Astrocyte (in vitro differentiated cells and primary cell): ENCODE measurements around the gene SDK1. TPM values are rescaled to one million over a fixed set of nuclear protein-coding genes. Genes with fewer than 3 reads are reported as not detected.
A peak's percentile ranks its signal among the peaks of the same experiment; 100 is the strongest.

Experiments
- DNase-seq: peaks from one replicate; pipeline ENCODE4 v3.0.0-alpha.2; 2010; ENCODE audit warnings: low read depth
- FAIRE-seq: peaks from 2 replicates; lab custom pipeline; 2011; peaks lifted over from hg19 to GRCh38; lab: Jason Lieb, UNC
- H2AFZ ChIP-seq: 2 replicates; pipeline ENCODE4 v1.6.0; 2012; ENCODE audit warnings: low read depth, low read length, inconsistent platforms
- H3K27ac ChIP-seq: 2 replicates; pipeline ENCODE4 v1.5.1; 2011; ENCODE audit warnings: low read depth, low read length, inconsistent platforms
- H3K27me3 ChIP-seq: 2 replicates; pipeline ENCODE4 v1.6.0; 2011; ENCODE audit warnings: low read length, inconsistent platforms; ENCODE audit not compliant: insufficient read depth
- H3K36me3 ChIP-seq: 2 replicates; pipeline ENCODE4 v1.5.1; 2011; ENCODE audit warnings: low read length, inconsistent platforms; ENCODE audit not compliant: insufficient read depth
- H3K4me1 ChIP-seq: 2 replicates; pipeline ENCODE4 v1.5.1; 2011; ENCODE audit warnings: low read length, inconsistent platforms; ENCODE audit not compliant: insufficient read depth
- H3K4me2 ChIP-seq: 2 replicates; pipeline ENCODE4 v1.6.0; 2012; ENCODE audit warnings: low read length, inconsistent platforms
- H3K4me3 ChIP-seq: 2 replicates; pipeline ENCODE4 v1.5.1; 2011; ENCODE audit warnings: low read depth, mild to moderate bottlenecking, low read length, inconsistent platforms; ENCODE audit not compliant: insufficient read depth
- H3K79me2 ChIP-seq: 2 replicates; pipeline ENCODE4 v1.6.0; 2012; ENCODE audit warnings: mild to moderate bottlenecking, low read length, inconsistent platforms; ENCODE audit not compliant: insufficient read depth
- H3K9ac ChIP-seq: 2 replicates; pipeline ENCODE4 v1.6.0; 2012; ENCODE audit warnings: mild to moderate bottlenecking, low read length, inconsistent platforms
- H3K9me3 ChIP-seq: 2 replicates; pipeline ENCODE4 v1.5.1; 2012; ENCODE audit warnings: low read depth, mild to moderate bottlenecking, low read length, inconsistent platforms; ENCODE audit not compliant: insufficient read depth
- H4K20me1 ChIP-seq: 2 replicates; pipeline ENCODE4 v1.6.0; 2012; ENCODE audit warnings: low read length, inconsistent platforms; ENCODE audit not compliant: insufficient read depth
- H3K27ac Mint-ChIP-seq: one replicate; pipeline ENCODE4 v1.8.0; 2021; ENCODE audit warnings: mild to moderate bottlenecking, mixed read lengths; ENCODE audit not compliant: unreplicated experiment
- H3K27me3 Mint-ChIP-seq: one replicate; pipeline ENCODE4 v1.8.0; 2021; ENCODE audit warnings: low read depth, mixed read lengths; ENCODE audit not compliant: unreplicated experiment
- H3K36me3 Mint-ChIP-seq: one replicate; pipeline ENCODE4 v1.8.0; 2021; ENCODE audit warnings: low read depth, mixed read lengths; ENCODE audit not compliant: unreplicated experiment
- H3K4me1 Mint-ChIP-seq: one replicate; pipeline ENCODE4 v1.8.0; 2021; ENCODE audit warnings: low read depth, mixed read lengths; ENCODE audit not compliant: unreplicated experiment
- H3K4me3 Mint-ChIP-seq: one replicate; pipeline ENCODE4 v1.8.0; 2021; ENCODE audit warnings: mild to moderate bottlenecking, moderate library complexity, mixed read lengths; ENCODE audit not compliant: unreplicated experiment
- H3K9me3 Mint-ChIP-seq: one replicate; pipeline ENCODE4 v1.8.0; 2021; ENCODE audit warnings: mild to moderate bottlenecking, mixed read lengths; ENCODE audit not compliant: unreplicated experiment
- EZH2 ChIP-seq: IDR thresholded peaks from 2 replicates; pipeline ENCODE4 v1.6.1; 2012; ENCODE audit warnings: mild to moderate bottlenecking, low read length, inconsistent platforms; ENCODE audit not compliant: insufficient read depth
- total RNA-seq: library from RNA; stranded (reverse); gene quantifications from 2 replicates; pipeline ENCODE4 v1.2.1, GENCODE V29; 2021
- TF ChIP-seq, protein P1 (sequence below): IDR thresholded peaks from 2 replicates; pipeline ENCODE4 v1.5.1; 2011; ENCODE audit warnings: low read depth, mild to moderate bottlenecking, inconsistent platforms, low read length, moderate library complexity; ENCODE audit not compliant: insufficient read depth

SDK1 gene
- total RNA-seq, 1 donor from 2014 or later, result 4.2 TPM

DNA sequence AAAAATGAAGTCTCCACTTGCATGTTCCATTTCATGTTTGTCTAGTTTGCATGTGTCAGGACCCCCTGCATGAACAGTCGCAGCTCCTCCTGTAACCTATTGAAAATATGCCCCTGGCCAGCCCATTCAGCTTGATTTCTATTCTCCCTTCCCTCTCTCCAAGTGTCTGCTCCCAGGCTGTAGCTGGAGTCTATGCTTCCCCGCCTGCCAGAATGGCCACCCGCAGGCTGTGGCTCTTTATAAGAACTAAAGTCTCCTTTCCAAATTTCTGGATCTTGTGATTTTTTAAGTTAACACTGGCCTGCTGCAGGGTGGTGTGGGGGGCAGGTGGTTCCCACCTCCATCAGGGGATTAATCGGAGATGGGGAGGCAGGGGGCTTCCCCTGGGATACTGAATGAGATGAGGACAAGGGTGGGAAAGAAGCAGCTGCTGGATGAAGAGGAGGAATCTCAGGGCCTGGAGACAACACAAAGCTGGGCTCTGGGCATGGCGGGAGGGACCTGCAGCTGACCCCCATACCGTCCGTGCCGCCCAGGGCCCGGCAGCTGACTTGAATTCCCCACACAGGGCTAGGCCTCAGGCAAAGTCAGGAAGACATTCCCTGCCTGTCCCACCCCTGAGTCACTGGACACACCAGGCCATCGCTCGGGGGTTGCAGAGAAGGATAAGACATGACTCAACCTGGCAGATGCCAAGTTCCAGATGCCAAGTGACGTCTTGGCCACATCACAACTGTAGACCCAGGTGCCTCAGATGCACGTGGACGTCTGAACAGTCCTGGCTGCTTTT lies 981.6 kb downstream of the SDK1 start:
- no peaks in the 10 kb centered on the region for H3K4me1 ChIP-seq
- H2AFZ ChIP-seq, result no peak overlapping the region
- TF ChIP-seq EZH2, result no peak
- TF ChIP-seq, protein P1, sequence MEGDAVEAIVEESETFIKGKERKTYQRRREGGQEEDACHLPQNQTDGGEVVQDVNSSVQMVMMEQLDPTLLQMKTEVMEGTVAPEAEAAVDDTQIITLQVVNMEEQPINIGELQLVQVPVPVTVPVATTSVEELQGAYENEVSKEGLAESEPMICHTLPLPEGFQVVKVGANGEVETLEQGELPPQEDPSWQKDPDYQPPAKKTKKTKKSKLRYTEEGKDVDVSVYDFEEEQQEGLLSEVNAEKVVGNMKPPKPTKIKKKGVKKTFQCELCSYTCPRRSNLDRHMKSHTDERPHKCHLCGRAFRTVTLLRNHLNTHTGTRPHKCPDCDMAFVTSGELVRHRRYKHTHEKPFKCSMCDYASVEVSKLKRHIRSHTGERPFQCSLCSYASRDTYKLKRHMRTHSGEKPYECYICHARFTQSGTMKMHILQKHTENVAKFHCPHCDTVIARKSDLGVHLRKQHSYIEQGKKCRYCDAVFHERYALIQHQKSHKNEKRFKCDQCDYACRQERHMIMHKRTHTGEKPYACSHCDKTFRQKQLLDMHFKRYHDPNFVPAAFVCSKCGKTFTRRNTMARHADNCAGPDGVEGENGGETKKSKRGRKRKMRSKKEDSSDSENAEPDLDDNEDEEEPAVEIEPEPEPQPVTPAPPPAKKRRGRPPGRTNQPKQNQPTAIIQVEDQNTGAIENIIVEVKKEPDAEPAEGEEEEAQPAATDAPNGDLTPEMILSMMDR, result no peak
- Mint-ChIP-seq H3K27ac (no peak overlapping the region), H3K4me1 (no peaks in the 10 kb centered on the region), H3K9me3 (peaks cover 1% of the 10 kb centered on the region), H3K27me3 (no peaks in the 10 kb centered on the region), H3K4me3 (no peak overlapping the region), H3K36me3 (no peaks in the 10 kb centered on the region)
- peaks cover 4% of the 10 kb centered on the region for H3K9me3 ChIP-seq
- H3K4me2 ChIP-seq, result no peak overlapping the region
- H3K27me3 ChIP-seq, result no peaks in the 10 kb centered on the region
- no peak overlapping the region for H3K9ac ChIP-seq
- no peak overlapping the region for H3K4me3 ChIP-seq
- no peaks in the 10 kb centered on the region for H3K79me2 ChIP-seq
- H3K27ac ChIP-seq, result no peak overlapping the region
- FAIRE-seq (no peak), DNase-seq (peak; percentile 62)
- H3K36me3 ChIP-seq, result no peaks in the 10 kb centered on the region
- H4K20me1 ChIP-seq, result no peaks in the 10 kb centered on the region

DNA sequence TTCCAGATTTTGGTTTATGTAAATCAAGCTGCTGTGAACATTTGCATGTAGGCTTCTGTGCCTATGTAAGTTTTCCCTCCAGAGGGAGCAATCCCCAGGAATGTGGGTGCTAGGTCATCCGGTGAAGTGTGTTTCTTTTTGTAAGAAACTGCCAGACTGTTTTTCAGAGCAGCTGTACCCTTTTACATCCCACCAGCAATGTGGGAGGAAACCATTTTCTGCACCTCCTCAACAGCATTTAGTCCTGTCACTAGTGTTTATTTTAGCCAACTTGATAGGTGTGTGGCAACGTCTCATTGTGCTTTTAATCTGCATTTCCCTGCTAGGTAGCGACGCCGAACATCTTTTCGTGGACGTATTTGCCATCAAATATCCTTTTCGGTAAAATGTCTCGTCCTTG lies 985.3 kb downstream of the SDK1 start:
- Mint-ChIP-seq H3K27me3 (peaks cover 7% of the 10 kb centered on the region), H3K4me1 (no peaks in the 10 kb centered on the region), H3K36me3 (no peaks in the 10 kb centered on the region), H3K4me3 (no peak overlapping the region), H3K27ac (no peak overlapping the region), H3K9me3 (no peaks in the 10 kb centered on the region)
- Histone ChIP-seq H4K20me1 (no peaks in the 10 kb centered on the region), H3K27ac (no peak overlapping the region), H3K4me3 (no peak overlapping the region), H3K9me3 (peaks cover 4% of the 10 kb centered on the region), H2AFZ (no peak overlapping the region), H3K4me2 (no peak overlapping the region), H3K79me2 (no peaks in the 10 kb centered on the region), H3K4me1 (no peaks in the 10 kb centered on the region), H3K9ac (no peak overlapping the region), H3K36me3 (no peaks in the 10 kb centered on the region), H3K27me3 (no peaks in the 10 kb centered on the region)
- DNase-seq, result no peak
- TF ChIP-seq EZH2, result no peak
- TF ChIP-seq, protein P1, result no peak
- FAIRE-seq, result no peak

DNA sequence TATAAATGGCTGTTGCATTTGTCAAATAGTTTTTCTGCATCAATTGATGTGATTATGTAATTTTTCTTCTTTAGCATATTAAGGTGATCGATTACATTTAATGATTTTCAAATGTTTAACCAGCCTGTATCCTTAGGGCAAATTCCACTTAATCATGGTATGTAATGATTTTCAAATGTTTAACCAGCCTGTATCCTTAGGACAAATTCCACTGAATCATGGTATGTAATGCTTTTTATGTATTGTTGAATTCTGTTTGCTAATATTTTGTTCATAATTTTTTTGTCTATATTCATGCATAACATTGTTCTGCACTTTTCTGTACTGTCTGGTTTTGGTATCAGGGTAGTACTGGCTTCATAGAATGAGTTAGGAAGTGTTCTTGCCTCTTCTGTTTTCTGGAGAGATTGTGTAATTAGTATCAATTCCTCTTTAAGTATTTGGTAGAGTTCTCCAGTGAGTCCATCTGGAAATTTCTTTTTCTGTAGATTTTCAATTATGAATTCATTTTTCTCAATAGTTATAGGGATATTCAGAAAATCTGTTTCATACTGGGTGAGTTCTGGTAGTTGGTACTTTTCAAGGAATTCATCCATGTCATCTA lies 987.8 kb downstream of the SDK1 start:
- H3K4me3 ChIP-seq, result no peak overlapping the region
- DNase-seq (no peak), FAIRE-seq (no peak)
- H4K20me1 ChIP-seq, result no peaks in the 10 kb centered on the region
- no peak overlapping the region for H3K27ac Mint-ChIP-seq
- no peaks in the 10 kb centered on the region for H3K36me3 Mint-ChIP-seq
- TF ChIP-seq, protein P1, result no peak
- no peak for TF ChIP-seq EZH2
- no peaks in the 10 kb centered on the region for H3K4me1 Mint-ChIP-seq
- H3K27ac ChIP-seq, result no peak overlapping the region
- no peaks in the 10 kb centered on the region for H3K79me2 ChIP-seq
- no peak overlapping the region for H3K9ac ChIP-seq
- no peaks in the 10 kb centered on the region for H3K27me3 ChIP-seq
- H2AFZ ChIP-seq, result no peak overlapping the region
- H3K27me3 Mint-ChIP-seq, result peaks cover 9% of the 10 kb centered on the region
- no peak overlapping the region for H3K4me3 Mint-ChIP-seq
- peaks cover 2% of the 10 kb centered on the region for H3K9me3 Mint-ChIP-seq
- H3K36me3 ChIP-seq, result no peaks in the 10 kb centered on the region
- no peaks in the 10 kb centered on the region for H3K4me1 ChIP-seq
- H3K4me2 ChIP-seq, result no peak overlapping the region
- peaks cover 9% of the 10 kb centered on the region for H3K9me3 ChIP-seq
